ENCODE measurements around the gene TPSAB1.
"Not testable (repeated sequence)": the region's sequence is repeated elsewhere in the genome, so short reads cannot be mapped to it uniquely, and the experiment has no call there.

Gene TPSAB1

GRCh38 chr16:1240436-1240835 lies at the start of gene TPSAB1:
TSS of gene TPSAB1 (plus strand) at chr16:1240705. CDS start at chr16:1240939, 234 bp downstream.
- not testable (repeated sequence) for DNase-seq (ENCODE audit: low read depth)

- not testable (repeated sequence) for DNase-seq (ENCODE audit: low read depth)
Measured at GRCh38 chr16:1190789-1191188, 49.7 kb upstream of the TPSAB1 start.

GRCh38 chr16:1192384-1193073 lies 48.0 kb upstream of the TPSAB1 start:
- no peak for DNase-seq (ENCODE audit: low read depth)

- no peak for DNase-seq (ENCODE audit: low read depth)
Measured at GRCh38 chr16:1193143-1193824, 47.2 kb upstream of the TPSAB1 start.

GRCh38 chr16:1193825-1194581 lies 46.5 kb upstream of the TPSAB1 start:
- DNase-seq (ENCODE audit: low read depth) = no peak

- DNase-seq (ENCODE audit: low read depth) = peak; percentile 12
Measured at GRCh38 chr16:1194665-1195392, 45.7 kb upstream of the TPSAB1 start.

- no peak for DNase-seq (ENCODE audit: low read depth)
Measured at GRCh38 chr16:1195393-1195666, 45.2 kb upstream of the TPSAB1 start.

GRCh38 chr16:1196494-1196893 lies 44.0 kb upstream of the TPSAB1 start:
- DNase-seq (ENCODE audit: low read depth) = no peak

- no peak for DNase-seq (ENCODE audit: low read depth)
Measured at GRCh38 chr16:1197237-1197866, 43.2 kb upstream of the TPSAB1 start.

GRCh38 chr16:1198194-1198593 lies 42.3 kb upstream of the TPSAB1 start:
- no peak for DNase-seq (ENCODE audit: low read depth)

- DNase-seq (ENCODE audit: low read depth) = not testable (repeated sequence)
Measured at GRCh38 chr16:1198671-1199346, 41.7 kb upstream of the TPSAB1 start.

- DNase-seq (ENCODE audit: low read depth) = no peak
Measured at GRCh38 chr16:1199347-1200013, 41.0 kb upstream of the TPSAB1 start.

- DNase-seq (ENCODE audit: low read depth) = no peak
Measured at GRCh38 chr16:1200014-1200627, 40.4 kb upstream of the TPSAB1 start.

GRCh38 chr16:1201444-1201843 lies 39.1 kb upstream of the TPSAB1 start:
- no peak for DNase-seq (ENCODE audit: low read depth)

GRCh38 chr16:1202274-1202673 lies 38.2 kb upstream of the TPSAB1 start:
- DNase-seq (ENCODE audit: low read depth) = no peak

GRCh38 chr16:1204933-1205332 lies 35.6 kb upstream of the TPSAB1 start:
- no peak for DNase-seq (ENCODE audit: low read depth)

- no peak for DNase-seq (ENCODE audit: low read depth)
Measured at GRCh38 chr16:1206326-1206725, 34.2 kb upstream of the TPSAB1 start.

GRCh38 chr16:1206786-1207185 lies 33.7 kb upstream of the TPSAB1 start:
- no peak for DNase-seq (ENCODE audit: low read depth)

- DNase-seq (ENCODE audit: low read depth) = no peak
Measured at GRCh38 chr16:1208239-1208830, 32.2 kb upstream of the TPSAB1 start.

- no peak for DNase-seq (ENCODE audit: low read depth)
Measured at GRCh38 chr16:1209081-1209480, 31.4 kb upstream of the TPSAB1 start.

All from activated T-cell treated with anti-CD3 and anti-CD28 coated beads for 48 hours (primary cell).